ENCODE measurements around the gene ZFPM1.

The ZFPM1 gene

DNA sequence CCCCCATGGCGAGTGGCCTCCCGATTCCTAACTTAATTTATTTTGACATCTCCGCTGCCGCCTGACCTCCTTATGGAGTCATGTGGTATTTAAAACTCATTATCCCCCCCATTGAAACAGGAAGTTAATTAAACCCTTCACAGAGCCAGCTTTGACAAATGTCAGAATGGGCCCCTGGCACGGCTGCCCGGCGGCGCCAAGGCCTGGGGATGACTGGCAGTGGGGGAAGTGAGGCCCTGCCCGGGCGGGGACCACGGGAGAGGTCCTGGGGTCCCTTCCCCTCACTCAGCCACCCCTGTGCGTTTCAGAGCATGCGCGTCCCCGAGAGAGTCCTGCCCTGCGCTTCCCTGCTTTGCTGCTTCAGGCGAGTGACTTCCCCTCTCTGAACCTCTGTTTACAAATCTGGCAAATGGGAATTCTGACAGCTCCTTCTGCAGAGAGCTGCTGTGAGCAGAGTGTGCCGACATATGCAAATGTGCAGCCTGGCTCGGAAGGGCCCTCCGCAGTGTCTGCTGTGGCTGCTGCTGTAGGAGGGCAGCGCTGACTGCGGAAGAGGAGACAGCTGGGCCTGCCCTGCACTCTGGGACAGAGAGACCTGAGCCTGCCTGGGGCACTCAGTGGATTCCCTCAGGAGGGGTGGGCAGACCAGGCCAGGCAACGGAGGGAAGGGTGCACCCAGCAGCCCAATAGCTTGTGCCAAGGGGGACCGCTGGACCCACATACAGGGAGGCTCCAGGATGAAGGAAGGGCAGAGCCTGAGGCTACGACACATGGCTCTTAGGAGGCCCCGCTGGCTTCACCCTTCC, 4.4 kb upstream of the ZFPM1 start:
- DNase-seq (ENCODE audit: low read depth in 2 of 2) = no peak

DNA sequence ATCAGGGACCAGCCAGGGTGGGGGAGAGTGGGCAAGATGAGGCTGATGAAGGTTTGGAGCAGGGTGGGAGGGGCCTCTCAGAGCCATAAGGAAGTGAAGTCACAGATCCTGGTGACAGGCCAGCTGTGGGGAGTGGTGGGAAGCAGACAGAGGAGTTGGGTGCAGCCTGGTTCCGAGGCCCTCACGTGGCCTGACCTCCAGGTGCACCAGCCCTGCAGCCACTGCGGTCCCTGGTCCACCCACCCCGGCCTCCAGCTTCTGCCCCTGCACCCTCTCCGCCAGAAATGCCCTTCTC, 3.9 kb upstream of the ZFPM1 start:
- DNase-seq (ENCODE audit: low read depth in 2 of 2) = no peak

GRCh38 chr16:88451586-88452481, 1.2 kb upstream of the ZFPM1 start:
- DNase-seq (ENCODE audit: low read depth in 2 of 2) = no peak

DNA sequence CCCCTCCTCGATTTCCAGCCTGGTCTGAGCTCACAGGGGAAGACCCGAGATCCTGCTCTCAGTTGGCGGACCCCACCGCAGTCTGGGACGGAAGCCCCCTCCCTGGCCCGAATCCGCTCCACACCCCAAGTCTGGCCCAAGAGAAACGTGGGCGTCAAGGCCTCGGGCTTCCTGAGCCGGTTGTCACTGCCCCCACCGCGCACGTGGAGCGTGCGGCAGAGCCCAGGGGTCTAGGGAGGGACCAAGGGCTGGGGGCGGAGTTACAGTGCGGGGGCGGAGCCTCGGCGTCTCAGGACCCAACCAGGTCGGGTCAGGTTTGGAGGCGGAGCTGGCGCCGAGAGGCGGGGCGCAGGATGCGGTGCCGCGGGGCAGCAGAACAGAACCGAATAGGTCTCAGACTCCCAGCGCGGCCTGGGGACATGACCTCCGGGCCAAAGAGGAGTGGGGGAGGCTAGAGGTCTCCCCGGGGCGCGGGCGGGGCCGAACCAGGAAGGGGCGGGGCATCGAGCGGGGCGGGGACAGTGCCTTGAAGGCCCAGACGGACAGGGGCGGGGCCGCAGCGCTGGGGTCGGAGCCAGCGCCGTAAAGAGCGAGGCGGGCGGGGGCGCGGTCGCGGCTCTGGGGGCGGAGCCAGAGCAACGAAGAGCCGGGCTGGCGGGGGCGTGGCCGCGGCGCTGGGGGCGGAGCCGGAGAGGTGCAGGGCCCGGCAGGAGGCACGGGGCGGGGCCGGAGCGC, 431 bp upstream of the ZFPM1 start:
- DNase-seq (ENCODE audit: low read depth in 2 of 2) = peak; percentile 97 to 98

GRCh38 chr16:88453611-88454522, 787 bp downstream of the ZFPM1 start:
- no peak for DNase-seq (ENCODE audit: low read depth in 2 of 2)

GRCh38 chr16:88454523-88454947, 1.5 kb downstream of the ZFPM1 start:
- DNase-seq (ENCODE audit: low read depth in 2 of 2) = no peak

GRCh38 chr16:88455610-88456355, 2.7 kb downstream of the ZFPM1 start:
- peak; percentile 82 to 91 for DNase-seq (ENCODE audit: low read depth in 2 of 2)

GRCh38 chr16:88456356-88457292, 3.5 kb downstream of the ZFPM1 start:
- peak; percentile 58 to 62 for DNase-seq (ENCODE audit: low read depth in 2 of 2)

- DNase-seq (ENCODE audit: low read depth in 2 of 2) = no peak
Observed at GRCh38 chr16:88458039-88458772, 5.1 kb downstream of the ZFPM1 start.

GRCh38 chr16:88458773-88459235, 5.7 kb downstream of the ZFPM1 start:
- no peak for DNase-seq (ENCODE audit: low read depth in 2 of 2)

DNA sequence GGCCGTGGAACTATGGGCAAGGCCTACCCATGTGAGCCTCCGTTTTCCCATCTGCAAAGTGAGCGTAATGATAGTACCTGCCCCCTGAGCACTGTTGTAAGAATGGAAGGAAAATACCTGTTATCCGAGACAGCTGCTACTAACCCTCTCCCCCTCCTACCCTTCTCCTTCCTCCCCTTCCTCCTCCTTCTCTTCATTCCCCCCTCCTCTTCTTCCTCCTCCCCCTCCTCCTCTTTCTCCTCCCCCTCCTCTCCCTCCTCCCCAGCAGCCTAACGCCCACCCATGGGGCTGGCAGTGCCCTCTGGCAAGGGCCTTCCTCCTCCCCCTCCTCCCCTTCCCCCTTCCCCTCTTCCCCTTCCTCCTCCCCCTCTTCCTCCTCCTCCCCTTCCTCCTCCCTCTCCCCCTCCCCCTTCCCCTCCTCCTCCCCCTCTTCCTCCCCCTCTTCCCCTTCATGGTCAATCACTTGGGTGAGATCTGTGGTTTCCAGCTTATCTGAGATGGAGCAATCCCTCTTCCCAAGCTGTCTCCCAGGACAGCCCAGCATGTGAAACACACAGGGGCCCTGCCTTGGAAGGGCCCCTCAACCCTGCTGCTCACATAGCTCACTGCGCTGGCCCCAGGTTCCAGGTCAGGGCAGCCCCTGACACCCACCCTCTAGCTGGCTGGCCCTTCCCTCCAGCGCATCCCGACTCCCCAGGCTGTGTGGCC, 6.4 kb downstream of the ZFPM1 start:
- DNase-seq (ENCODE audit: low read depth in 2 of 2) = no peak

GRCh38 chr16:88460496-88461330, 7.6 kb downstream of the ZFPM1 start:
- DNase-seq (ENCODE audit: low read depth in 2 of 2) = no peak

- no peak for DNase-seq (ENCODE audit: low read depth in 2 of 2)
Observed at GRCh38 chr16:88461331-88462269, 8.5 kb downstream of the ZFPM1 start.

- no peak for DNase-seq (ENCODE audit: low read depth in 2 of 2)
Observed at GRCh38 chr16:88462396-88462795, 9.3 kb downstream of the ZFPM1 start.

- no peak for DNase-seq (ENCODE audit: low read depth in 2 of 2)
Observed at GRCh38 chr16:88463411-88463810, 10.3 kb downstream of the ZFPM1 start.
